ENCODE measurements around the gene ADAM12.

Gene ADAM12

DNA sequence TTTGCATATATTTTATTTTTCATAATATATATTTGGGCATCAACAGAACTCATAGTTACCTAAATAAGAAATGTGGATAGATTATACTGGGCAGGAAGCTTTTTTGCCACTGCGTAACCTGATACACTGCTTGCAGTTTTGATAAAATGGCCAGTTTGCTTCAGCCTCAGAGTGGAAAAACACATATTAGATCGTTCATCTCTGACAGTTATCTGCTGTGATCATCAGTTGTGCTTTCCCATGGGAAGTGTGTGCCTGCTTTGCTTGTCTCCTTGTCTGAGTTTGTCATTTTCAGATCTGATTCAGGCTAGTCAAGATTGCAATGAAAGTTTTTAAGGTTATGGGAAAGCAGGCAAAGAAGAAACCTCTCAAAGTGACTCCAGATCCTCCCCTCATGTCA is 54.0 kb downstream of the ADAM12 start:
- H3K79me2 ChIP-seq (ENCODE audit: low read length), result no peaks in the 10 kb centered on the region
- H2AFZ ChIP-seq (ENCODE audit: low read depth, low read length), result no peak overlapping the region
- H3K36me3 ChIP-seq (replicated peaks; ENCODE audit: low read depth, low read length), result no peaks in the 10 kb centered on the region
- H4K20me1 ChIP-seq (ENCODE audit: insufficient read depth, low read length), result no peaks in the 10 kb centered on the region
- H3K9ac ChIP-seq (ENCODE audit: low read length), result no peak overlapping the region
- H3K4me2 ChIP-seq (ENCODE audit: low read length), result no peak overlapping the region
- H3K27ac ChIP-seq (ENCODE audit: low read length), result no peak overlapping the region
- no peaks in the 10 kb centered on the region for H3K27me3 ChIP-seq (ENCODE audit: low read depth, low read length)
- H3K9me3 ChIP-seq (ENCODE audit: insufficient read depth, low read length), result no peaks in the 10 kb centered on the region
- no peaks in the 10 kb centered on the region for H3K4me1 ChIP-seq (ENCODE audit: low read length)
- H3K4me3 ChIP-seq (ENCODE audit: low read length), result no peak overlapping the region
- TF ChIP-seq, protein P1, sequence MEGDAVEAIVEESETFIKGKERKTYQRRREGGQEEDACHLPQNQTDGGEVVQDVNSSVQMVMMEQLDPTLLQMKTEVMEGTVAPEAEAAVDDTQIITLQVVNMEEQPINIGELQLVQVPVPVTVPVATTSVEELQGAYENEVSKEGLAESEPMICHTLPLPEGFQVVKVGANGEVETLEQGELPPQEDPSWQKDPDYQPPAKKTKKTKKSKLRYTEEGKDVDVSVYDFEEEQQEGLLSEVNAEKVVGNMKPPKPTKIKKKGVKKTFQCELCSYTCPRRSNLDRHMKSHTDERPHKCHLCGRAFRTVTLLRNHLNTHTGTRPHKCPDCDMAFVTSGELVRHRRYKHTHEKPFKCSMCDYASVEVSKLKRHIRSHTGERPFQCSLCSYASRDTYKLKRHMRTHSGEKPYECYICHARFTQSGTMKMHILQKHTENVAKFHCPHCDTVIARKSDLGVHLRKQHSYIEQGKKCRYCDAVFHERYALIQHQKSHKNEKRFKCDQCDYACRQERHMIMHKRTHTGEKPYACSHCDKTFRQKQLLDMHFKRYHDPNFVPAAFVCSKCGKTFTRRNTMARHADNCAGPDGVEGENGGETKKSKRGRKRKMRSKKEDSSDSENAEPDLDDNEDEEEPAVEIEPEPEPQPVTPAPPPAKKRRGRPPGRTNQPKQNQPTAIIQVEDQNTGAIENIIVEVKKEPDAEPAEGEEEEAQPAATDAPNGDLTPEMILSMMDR (IDR thresholded peaks at IDR 0.05; ENCODE audit: low read depth, low read length), result no peak
- no peak for TF ChIP-seq EZH2phosphoT487 (IDR thresholded peaks at IDR 0.05; ENCODE audit: low read depth)

DNA sequence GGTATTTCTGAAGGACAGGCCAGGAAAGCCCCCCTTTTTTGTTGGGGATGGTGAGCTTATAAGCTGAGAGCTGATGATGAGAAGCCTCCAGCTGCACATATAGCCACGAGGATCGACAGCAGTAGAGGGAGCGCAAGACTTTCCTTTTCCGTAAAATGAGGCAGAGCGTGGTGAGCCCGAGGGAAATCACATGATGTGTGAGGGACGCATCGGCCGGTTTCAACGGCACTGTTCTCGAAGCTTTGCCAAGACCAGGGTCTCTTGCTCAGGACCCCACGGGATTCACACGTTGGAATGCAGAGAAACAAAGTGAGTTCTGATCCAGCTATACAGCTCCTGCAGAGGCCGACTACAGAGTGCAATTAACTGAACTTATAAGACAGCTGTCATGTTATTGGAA is 55.7 kb downstream of the ADAM12 start:
- no peaks in the 10 kb centered on the region for H3K36me3 ChIP-seq (replicated peaks; ENCODE audit: low read depth, low read length)
- no peak for TF ChIP-seq EZH2phosphoT487 (IDR thresholded peaks at IDR 0.05; ENCODE audit: low read depth)
- TF ChIP-seq, protein P1 (IDR thresholded peaks at IDR 0.05; ENCODE audit: low read depth, low read length), result no peak
- no peaks in the 10 kb centered on the region for H3K9me3 ChIP-seq (ENCODE audit: insufficient read depth, low read length)
- H3K4me2 ChIP-seq (ENCODE audit: low read length), result no peak overlapping the region
- no peaks in the 10 kb centered on the region for H3K27me3 ChIP-seq (ENCODE audit: low read depth, low read length)
- H4K20me1 ChIP-seq (ENCODE audit: insufficient read depth, low read length), result no peaks in the 10 kb centered on the region
- H3K9ac ChIP-seq (ENCODE audit: low read length), result no peak overlapping the region
- no peaks in the 10 kb centered on the region for H3K79me2 ChIP-seq (ENCODE audit: low read length)
- no peaks in the 10 kb centered on the region for H3K4me1 ChIP-seq (ENCODE audit: low read length)
- H3K4me3 ChIP-seq (ENCODE audit: low read length), result no peak overlapping the region
- no peak overlapping the region for H2AFZ ChIP-seq (ENCODE audit: low read depth, low read length)
- H3K27ac ChIP-seq (ENCODE audit: low read length), result no peak overlapping the region

DNA sequence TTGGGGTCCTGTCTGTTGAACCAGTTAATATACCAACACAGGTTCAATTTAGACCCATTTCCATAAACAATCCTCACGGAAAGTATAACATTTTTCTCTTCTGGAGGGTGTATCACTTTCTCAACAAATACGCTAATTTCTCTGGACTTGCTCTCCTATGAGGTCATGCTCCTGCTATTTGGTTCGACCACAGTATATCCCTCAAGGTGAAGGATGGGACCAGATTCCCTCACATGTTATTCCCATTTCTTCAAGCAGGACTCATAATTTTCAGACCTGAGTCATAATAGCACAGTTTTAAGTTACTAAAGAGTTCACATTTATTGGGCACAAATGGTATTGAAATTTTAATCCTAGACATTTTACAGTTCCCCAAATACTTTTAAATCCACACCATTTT is 57.2 kb downstream of the ADAM12 start:
- Histone ChIP-seq H3K27me3 (ENCODE audit: low read depth, low read length) (no peaks in the 10 kb centered on the region), H3K27ac (ENCODE audit: low read length) (no peak overlapping the region), H3K36me3 (replicated peaks; ENCODE audit: low read depth, low read length) (no peaks in the 10 kb centered on the region), H3K4me1 (ENCODE audit: low read length) (no peaks in the 10 kb centered on the region), H2AFZ (ENCODE audit: low read depth, low read length) (no peak overlapping the region), H3K9ac (ENCODE audit: low read length) (no peak overlapping the region), H4K20me1 (ENCODE audit: insufficient read depth, low read length) (no peaks in the 10 kb centered on the region), H3K79me2 (ENCODE audit: low read length) (no peaks in the 10 kb centered on the region), H3K9me3 (ENCODE audit: insufficient read depth, low read length) (no peaks in the 10 kb centered on the region), H3K4me3 (ENCODE audit: low read length) (no peak overlapping the region), H3K4me2 (ENCODE audit: low read length) (no peak overlapping the region)
- TF ChIP-seq EZH2phosphoT487 (IDR thresholded peaks at IDR 0.05; ENCODE audit: low read depth), result no peak
- TF ChIP-seq, protein P1 (IDR thresholded peaks at IDR 0.05; ENCODE audit: low read depth, low read length), result no peak

DNA sequence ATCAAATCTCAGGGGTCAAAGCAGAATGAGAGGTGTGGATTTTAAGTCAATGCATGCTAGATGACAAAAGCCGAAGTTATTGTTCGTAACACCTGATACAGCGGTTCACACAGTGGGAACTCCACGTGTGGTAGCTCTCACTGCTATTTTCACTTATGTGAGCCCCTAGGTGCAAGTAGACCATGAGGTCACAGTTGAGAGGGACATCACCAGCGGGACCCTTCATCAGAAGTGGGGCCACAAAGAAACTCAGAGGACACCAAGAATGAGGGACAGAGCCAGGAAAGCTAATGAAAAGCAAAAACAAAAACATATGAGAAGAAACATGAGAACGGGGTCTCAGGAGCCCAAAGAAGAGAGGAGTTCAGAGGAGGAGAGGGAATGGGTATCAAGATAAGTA is 63.5 kb downstream of the ADAM12 start:
- no peak overlapping the region for H3K9ac ChIP-seq (ENCODE audit: low read length)
- no peak overlapping the region for H3K4me2 ChIP-seq (ENCODE audit: low read length)
- H3K27me3 ChIP-seq (ENCODE audit: low read depth, low read length), result no peaks in the 10 kb centered on the region
- H3K36me3 ChIP-seq (replicated peaks; ENCODE audit: low read depth, low read length), result no peaks in the 10 kb centered on the region
- no peak overlapping the region for H2AFZ ChIP-seq (ENCODE audit: low read depth, low read length)
- H3K4me3 ChIP-seq (ENCODE audit: low read length), result no peak overlapping the region
- H3K27ac ChIP-seq (ENCODE audit: low read length), result no peak overlapping the region
- TF ChIP-seq EZH2phosphoT487 (IDR thresholded peaks at IDR 0.05; ENCODE audit: low read depth), result no peak
- TF ChIP-seq, protein P1 (IDR thresholded peaks at IDR 0.05; ENCODE audit: low read depth, low read length), result no peak
- H4K20me1 ChIP-seq (ENCODE audit: insufficient read depth, low read length), result no peaks in the 10 kb centered on the region
- no peaks in the 10 kb centered on the region for H3K79me2 ChIP-seq (ENCODE audit: low read length)
- peaks cover 8% of the 10 kb centered on the region; the same call in 1 of the 2 replicates for H3K4me1 ChIP-seq (ENCODE audit: low read length)
- no peaks in the 10 kb centered on the region for H3K9me3 ChIP-seq (ENCODE audit: insufficient read depth, low read length)

All from OCI-LY3 (cell line).